Ovary (tissue), 9 donors: ENCODE data around the gene HCAR2. TPM values are rescaled to one million over a fixed set of nuclear protein-coding genes. Genes with fewer than 3 reads are reported as not detected.

ENCODE experiments used
- DNase-seq, 5 donors: peaks; one replicate each; pipeline ENCODE4 v3.0.0-alpha.2; 2019 to 2020
- H3K27ac ChIP-seq, 2 donors: fragments of 200-600 bp; one replicate each; pipeline versions ENCODE4 v1.5.1 to v1.8.0; 2019 to 2022
- H3K27me3 ChIP-seq: fragments of 200-600 bp; one replicate; pipeline ENCODE4 v1.8.0; 2022
- H3K36me3 ChIP-seq: fragments of 200-600 bp; sonication (generic); one replicate; pipeline ENCODE4 v1.5.1; 2019
- H3K4me1 ChIP-seq: one replicate; pipeline ENCODE4 v1.8.1; 2013; ENCODE audit warnings: mild to moderate bottlenecking, moderate library complexity; ENCODE audit not compliant: insufficient read depth
- H3K4me3 ChIP-seq: fragments of 200-600 bp; sonication (generic); one replicate; pipeline ENCODE4 v1.5.1; 2017
- H3K9me3 ChIP-seq, 2 donors: fragments of 200-600 bp in 1 of 2; sonication (generic) in 1 of 2; one replicate each; pipeline versions ENCODE4 v1.5.1 to v1.8.1; 2013 to 2019; ENCODE audit warnings: mild to moderate bottlenecking in 1 of 2, moderate library complexity in 1 of 2
- CTCF ChIP-seq, 3 donors: fragments of 450-650 bp in 2 of 3; fragments of 200-600 bp in 1 of 3; IDR thresholded peaks; one replicate each; pipeline versions ENCODE4 v1.5.1 to v1.8.0; 2016 to 2022; ENCODE audit warnings: antibody characterized with exemption in 3 of 3, mild to moderate bottlenecking in 1 of 3
- EP300 ChIP-seq: sonication (generic); formaldehyde crosslinking; IDR thresholded peaks from one replicate; pipeline ENCODE4 v1.6.1; 2017; ENCODE audit warnings: antibody characterized with exemption
- POLR2A ChIP-seq: fragments of 450-650 bp; IDR thresholded peaks from one replicate; pipeline ENCODE4 v1.6.1; 2017; ENCODE audit warnings: antibody characterized with exemption, mild to moderate bottlenecking, moderate library complexity
- WGBS, 3 donors: extraction: QIAGEN DNeasy Blood & Tissue Kit in 1 of 3; methylation state at CpG; one replicate each; pipeline versions ENCODE4 v1.1.5 to v1.1.7; 2013 to 2017; 5-methylcytosine and 5-hydroxymethylcytosine counted together
- intact Hi-C, 4 donors: fragments of 100-400 bp; cut with DNase I; formaldehyde crosslinking; loops; one replicate each; pipeline versions ENCODE4 v1.11.0 to v1.15.1; 2022 to 2023
- polyA plus RNA-seq, 2 donors: library from polyadenylated mRNA; stranded (reverse); fragments of 200-250 nt in 1 of 2; fragments of 350-450 nt in 1 of 2; fragmentation: Illumina TruSeq in 1 of 2; extraction: RNeasy Lipid Tissue Mini Kit (QIAGEN cat#74804) in 1 of 2; gene quantifications; one replicate each; pipeline ENCODE4 v1.2.3, GENCODE V29; 2013 to 2014
- total RNA-seq, 7 donors: library from RNA; depleted of rRNA in 2 of 7; stranded (reverse); fragments of >200 nt in 2 of 7; fragmentation: NEBNext Ultra II Directional in 3 of 7; extraction: Animal tissue kit (Norgen Biotek cat#: 25700) in 3 of 7; gene quantifications; one replicate each; pipeline versions ENCODE4 v1.1.0 to v1.2.4, GENCODE V29; 2016 to 2023
- donor health status: DM: no; HTN: no; CAD: no; lungs with moderate emphysema.
- donor health status: DM: no; HTN: no; CAD: no.
- donor health status: Bipolar disorder and iron deficiency.
- donor health status: DM: yes; HTN: yes; CAD: no.
- donor health status: DM: no; HTN: no; CAD: no.
- donor health status: DM: yes; HTN: yes; CAD: no.

HCAR2 gene
- total and polyA plus RNA-seq, 9 donors, result 0.04 to 0.28 (median 0.19) TPM; not detected in 5

- TF ChIP-seq EP300 (no peak), POLR2A (no peak), CTCF (IDR thresholded peaks at IDR 0.05) (no peak)
- Histone ChIP-seq H3K27me3 (no peaks in the 10 kb centered on the region), H3K9me3 (no peaks in the 10 kb centered on the region), H3K4me1 (no peaks in the 10 kb centered on the region), H3K4me3 (no peak overlapping the region), H3K36me3 (no peaks in the 10 kb centered on the region), H3K27ac (no peak overlapping the region)
- intact Hi-C loops, result no loop called here
- no peak for DNase-seq
- WGBS, 3 donors, result 77 to 87% (median 81%) methylated on average over 3 of the region's 3 CpGs
Observed at GRCh38 chr12:122691566-122691965, 11.6 kb downstream of the HCAR2 start.

- no peak overlapping the region for H3K4me3 ChIP-seq
- no peaks in the 10 kb centered on the region for H3K4me1 ChIP-seq
- H3K27me3 ChIP-seq, result no peaks in the 10 kb centered on the region
- no peaks in the 10 kb centered on the region for H3K36me3 ChIP-seq
- DNase-seq, result no peak
- WGBS, 3 donors, result 89 to 95% (median 93%) methylated on average over 3 of the region's 3 CpGs
- H3K9me3 ChIP-seq, result no peaks in the 10 kb centered on the region
- H3K27ac ChIP-seq, result no peak overlapping the region
- intact Hi-C loops, result no loop called here
- TF ChIP-seq EP300, result no peak
- TF ChIP-seq CTCF (IDR thresholded peaks at IDR 0.05), result no peak
- TF ChIP-seq POLR2A, result no peak
Observed at GRCh38 chr12:122688291-122688690, 14.9 kb downstream of the HCAR2 start.

GRCh38 chr12:122687086-122687485 lies 16.1 kb downstream of the HCAR2 start:
- Histone ChIP-seq H3K9me3 (no peaks in the 10 kb centered on the region), H3K4me3 (no peak overlapping the region), H3K36me3 (no peaks in the 10 kb centered on the region), H3K27ac (no peak overlapping the region), H3K4me1 (no peaks in the 10 kb centered on the region), H3K27me3 (no peaks in the 10 kb centered on the region)
- 49 to 58% (median 55%) methylated on average over 5 of the region's 5 CpGs for WGBS, 3 donors
- DNase-seq, result no peak
- intact Hi-C loops, result no loop called here
- no peak for TF ChIP-seq POLR2A
- TF ChIP-seq CTCF (IDR thresholded peaks at IDR 0.05), result no peak
- no peak for TF ChIP-seq EP300

- no peak for DNase-seq
- H3K4me3 ChIP-seq, result no peak overlapping the region
- intact Hi-C loops, result no loop called here
- H3K4me1 ChIP-seq, result no peaks in the 10 kb centered on the region
- no peak overlapping the region for H3K27ac ChIP-seq
- no peaks in the 10 kb centered on the region for H3K27me3 ChIP-seq
- no peaks in the 10 kb centered on the region for H3K9me3 ChIP-seq
- TF ChIP-seq POLR2A (no peak), CTCF (IDR thresholded peaks at IDR 0.05) (no peak), EP300 (no peak)
- H3K36me3 ChIP-seq, result no peaks in the 10 kb centered on the region
- WGBS, 3 donors, result 80 to 92% (median 89%) methylated on average over 3 of the region's 3 CpGs
Observed at GRCh38 chr12:122686538-122686937, 16.6 kb downstream of the HCAR2 start.
